Astrocyte of the spinal cord (primary cell): ENCODE measurements around the gene PGD.

Experiments
- DNase-seq: peaks from one replicate; pipeline ENCODE4 v3.0.0; 2011; ENCODE audit warnings: low read depth, low spot score
- H3K4me3 ChIP-seq: 2 replicates; pipeline ENCODE4 v1.5.1; 2011; ENCODE audit warnings: low read depth, mild to moderate bottlenecking, low read length, moderate library complexity
- CTCF ChIP-seq: IDR thresholded peaks from 2 replicates; pipeline ENCODE4 v1.5.1; 2012; ENCODE audit warnings: low read depth, mild to moderate bottlenecking, low read length, inconsistent platforms
- in situ Hi-C: cut with HindIII; loops from 2 replicates; pipeline ENCODE4 v1.10.0; 2017; ENCODE audit warnings: low sequenced_read_pairs

Gene PGD

GRCh38 chr1:10434590-10434989 is 35.7 kb downstream of the PGD start:
- no peak overlapping the region for H3K4me3 ChIP-seq
- TF ChIP-seq CTCF, result no peak
- no peak for DNase-seq
- in situ Hi-C loops, result no loop called here

- DNase-seq, result no peak
- TF ChIP-seq CTCF, result no peak
- no peak overlapping the region for H3K4me3 ChIP-seq
- in situ Hi-C loops, result no loop called here
These were observed 38.2 kb downstream of the PGD start for GRCh38 chr1:10437052-10437451.

DNA sequence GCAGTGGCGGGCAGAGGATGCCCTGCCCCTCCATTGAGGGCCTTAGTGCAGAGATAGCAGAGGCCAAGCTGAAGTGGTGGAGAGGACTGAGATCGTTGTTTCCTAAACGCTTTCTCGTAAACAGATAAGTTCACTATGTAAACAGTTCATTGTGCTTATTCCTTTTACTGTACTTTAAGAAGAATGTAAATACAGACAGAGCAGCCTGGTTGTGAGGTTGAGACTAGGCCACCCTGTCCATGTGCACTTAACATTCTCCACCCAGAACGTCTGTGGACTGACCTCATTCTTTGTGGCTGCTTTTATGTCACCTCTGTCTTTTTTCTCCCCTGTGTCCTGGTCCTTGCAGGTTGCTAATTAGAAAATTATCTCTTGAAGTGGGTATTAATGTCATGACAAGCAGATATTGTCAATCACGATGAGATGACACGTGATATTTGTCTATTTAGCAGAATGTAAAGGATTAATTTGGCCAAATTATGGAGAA is 39.9 kb downstream of the PGD start:
- H3K4me3 ChIP-seq, result no peak overlapping the region
- no peak for DNase-seq
- in situ Hi-C loops, result no loop called here
- TF ChIP-seq CTCF, result no peak

DNA sequence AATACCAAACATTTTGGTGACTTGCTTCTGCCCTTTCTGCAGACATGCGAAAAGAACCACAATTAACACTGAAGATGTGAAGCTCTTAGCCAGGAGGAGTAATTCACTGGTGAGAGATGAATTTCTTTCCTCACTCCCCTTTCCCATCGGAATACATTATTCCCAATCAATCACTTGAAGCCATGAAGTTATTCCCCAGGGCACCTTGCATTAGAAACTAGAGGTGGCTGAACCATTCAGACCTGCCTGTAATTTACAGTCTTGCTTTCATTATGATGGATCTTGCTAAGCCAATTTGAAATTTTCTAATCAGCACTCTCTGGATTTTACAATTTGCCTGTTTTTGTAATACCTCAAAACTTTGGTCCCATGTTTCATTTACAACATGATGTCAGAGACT is 41.4 kb downstream of the PGD start:
- DNase-seq, result no peak
- TF ChIP-seq CTCF, result no peak
- in situ Hi-C loops, result no loop called here
- H3K4me3 ChIP-seq, result no peak overlapping the region

GRCh38 chr1:10440794-10441193 is 41.9 kb downstream of the PGD start:
- in situ Hi-C loops, result no loop called here
- TF ChIP-seq CTCF, result no peak
- no peak overlapping the region for H3K4me3 ChIP-seq
- no peak for DNase-seq

DNA sequence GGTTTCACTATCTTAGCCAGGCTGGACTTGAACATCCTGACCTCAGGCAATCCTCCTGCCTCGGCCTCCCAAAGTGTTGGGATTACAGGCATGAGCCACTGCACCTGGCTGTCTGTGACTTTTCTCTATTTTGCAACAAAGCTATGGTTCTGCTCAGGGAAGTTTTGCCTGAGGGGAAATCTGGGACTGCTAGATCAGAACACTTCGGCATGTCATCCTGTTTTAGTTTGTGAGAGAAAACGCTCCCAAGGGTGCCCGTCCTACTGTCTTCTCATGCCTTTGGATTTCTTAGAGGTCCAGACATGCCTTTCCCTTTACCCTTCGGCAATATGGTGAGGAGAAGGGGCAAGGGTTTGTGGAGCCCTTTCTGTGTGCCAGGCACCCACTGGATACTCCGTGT is 45.4 kb downstream of the PGD start:
- in situ Hi-C loops, result no loop called here
- no peak overlapping the region for H3K4me3 ChIP-seq
- no peak for DNase-seq
- no peak for TF ChIP-seq CTCF
